GM12865 (cell line): ENCODE data around the gene NUP62.

Experiments
- DNase-seq: peaks from one replicate; pipeline ENCODE4 v3.0.0; 2010; ENCODE audit warnings: low read depth
- H3K4me3 ChIP-seq: 2 replicates; pipeline ENCODE4 v1.5.1; 2011; ENCODE audit warnings: mild to moderate bottlenecking, low read depth, low read length, control low read depth
- TF ChIP-seq, protein P1 (sequence below): IDR thresholded peaks from 2 replicates; pipeline ENCODE4 v1.5.1; 2011; ENCODE audit warnings: low read length, control low read depth, low read depth, inconsistent platforms; ENCODE audit not compliant: insufficient read depth; ENCODE audit errors: missing control alignments

The NUP62 gene

GRCh38 chr19:49938662-49939061, 9.4 kb upstream of the NUP62 start:
- no peak overlapping the region for H3K4me3 ChIP-seq
- no peak for DNase-seq
- TF ChIP-seq, protein P1, sequence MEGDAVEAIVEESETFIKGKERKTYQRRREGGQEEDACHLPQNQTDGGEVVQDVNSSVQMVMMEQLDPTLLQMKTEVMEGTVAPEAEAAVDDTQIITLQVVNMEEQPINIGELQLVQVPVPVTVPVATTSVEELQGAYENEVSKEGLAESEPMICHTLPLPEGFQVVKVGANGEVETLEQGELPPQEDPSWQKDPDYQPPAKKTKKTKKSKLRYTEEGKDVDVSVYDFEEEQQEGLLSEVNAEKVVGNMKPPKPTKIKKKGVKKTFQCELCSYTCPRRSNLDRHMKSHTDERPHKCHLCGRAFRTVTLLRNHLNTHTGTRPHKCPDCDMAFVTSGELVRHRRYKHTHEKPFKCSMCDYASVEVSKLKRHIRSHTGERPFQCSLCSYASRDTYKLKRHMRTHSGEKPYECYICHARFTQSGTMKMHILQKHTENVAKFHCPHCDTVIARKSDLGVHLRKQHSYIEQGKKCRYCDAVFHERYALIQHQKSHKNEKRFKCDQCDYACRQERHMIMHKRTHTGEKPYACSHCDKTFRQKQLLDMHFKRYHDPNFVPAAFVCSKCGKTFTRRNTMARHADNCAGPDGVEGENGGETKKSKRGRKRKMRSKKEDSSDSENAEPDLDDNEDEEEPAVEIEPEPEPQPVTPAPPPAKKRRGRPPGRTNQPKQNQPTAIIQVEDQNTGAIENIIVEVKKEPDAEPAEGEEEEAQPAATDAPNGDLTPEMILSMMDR, result no peak

DNA sequence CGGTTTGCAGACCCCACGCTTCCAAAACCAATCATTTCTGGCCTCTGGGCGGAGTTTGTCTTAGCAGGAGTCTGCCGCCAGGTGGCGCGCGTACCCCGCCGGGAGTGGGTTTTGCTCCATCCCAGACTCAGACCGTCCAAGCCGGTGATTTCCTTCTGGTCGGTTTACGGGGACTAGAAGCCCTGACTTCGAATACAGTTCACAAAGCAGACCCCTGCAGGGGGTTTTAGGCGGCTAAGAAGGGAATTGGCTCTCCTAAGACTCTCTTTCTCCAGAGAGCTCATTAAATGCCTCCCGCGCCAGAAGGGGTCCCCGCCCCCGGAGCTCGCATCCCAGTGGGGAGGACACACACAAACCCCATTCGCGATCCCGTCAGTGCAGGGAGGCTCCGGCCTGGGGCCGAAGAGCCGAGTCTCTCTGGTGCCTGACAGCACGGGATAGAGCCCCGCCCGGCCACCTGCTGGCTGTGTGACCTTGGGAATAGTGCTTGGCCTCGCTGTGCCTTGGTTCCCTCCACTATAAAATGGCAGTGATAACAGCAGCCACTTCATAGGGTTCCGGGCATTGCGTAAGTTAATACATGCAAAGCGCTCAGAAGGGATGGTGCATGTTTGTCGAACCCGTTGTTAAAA, 8.6 kb upstream of the NUP62 start:
- H3K4me3 ChIP-seq, result peak overlapping the region; percentile 11; the same call in 1 of the 2 replicates
- TF ChIP-seq, protein P1, result peak; percentile 95

DNA sequence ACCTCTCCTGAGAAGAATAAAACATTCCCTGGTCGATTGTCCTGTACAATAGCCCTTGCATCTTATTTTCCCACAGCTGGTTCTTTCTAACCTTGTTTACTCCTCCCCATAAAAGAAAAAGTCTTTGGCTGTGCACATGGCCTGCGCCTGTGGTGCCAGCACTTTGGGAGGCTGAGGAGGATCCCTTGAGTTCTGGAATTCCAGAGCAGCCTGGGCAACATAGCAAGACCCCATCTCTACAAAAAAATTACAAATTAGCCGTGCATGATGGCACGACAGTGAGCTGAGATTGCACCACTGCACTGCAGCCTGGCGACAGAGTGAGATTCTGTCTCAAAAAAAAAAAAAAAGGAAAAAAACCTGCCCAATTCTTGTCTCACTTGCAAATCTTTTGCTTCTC, 7.2 kb upstream of the NUP62 start:
- no peak for DNase-seq

More for the DNA sequence above, 8.6 kb upstream of the NUP62 start:
- peak; percentile 78 for DNase-seq

GRCh38 chr19:49933643-49934042, 4.3 kb upstream of the NUP62 start:
- TF ChIP-seq, protein P1, result no peak
- H3K4me3 ChIP-seq, result no peak overlapping the region
- no peak for DNase-seq

More for the DNA sequence above, 7.2 kb upstream of the NUP62 start:
- TF ChIP-seq, protein P1, result no peak
- H3K4me3 ChIP-seq, result no peak overlapping the region

- H3K4me3 ChIP-seq, result no peak overlapping the region
- no peak for DNase-seq
- TF ChIP-seq, protein P1, result no peak
Observed at GRCh38 chr19:49932731-49933131, 3.4 kb upstream of the NUP62 start.

DNA sequence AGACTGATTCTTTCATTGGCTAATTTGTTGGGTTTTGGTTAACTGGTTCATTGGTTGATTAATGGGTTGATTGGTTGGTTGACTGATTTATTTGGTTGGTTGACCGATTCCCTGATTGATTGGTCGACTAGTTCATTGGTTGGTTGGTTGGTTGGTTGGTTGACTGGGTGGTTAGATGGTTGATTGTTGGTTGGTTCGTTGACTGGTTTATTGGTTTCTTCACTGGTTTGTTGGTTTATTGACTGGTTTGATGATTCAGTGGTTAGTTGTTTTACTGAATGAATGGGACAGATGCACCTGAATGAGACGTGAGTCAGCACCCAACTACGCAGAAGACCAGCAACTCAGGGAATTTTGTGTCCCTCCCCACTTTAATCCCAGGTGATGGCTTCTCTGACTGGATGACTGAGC, 2.7 kb upstream of the NUP62 start:
- TF ChIP-seq, protein P1, result no peak
- DNase-seq, result no peak
- no peak overlapping the region for H3K4me3 ChIP-seq

DNA sequence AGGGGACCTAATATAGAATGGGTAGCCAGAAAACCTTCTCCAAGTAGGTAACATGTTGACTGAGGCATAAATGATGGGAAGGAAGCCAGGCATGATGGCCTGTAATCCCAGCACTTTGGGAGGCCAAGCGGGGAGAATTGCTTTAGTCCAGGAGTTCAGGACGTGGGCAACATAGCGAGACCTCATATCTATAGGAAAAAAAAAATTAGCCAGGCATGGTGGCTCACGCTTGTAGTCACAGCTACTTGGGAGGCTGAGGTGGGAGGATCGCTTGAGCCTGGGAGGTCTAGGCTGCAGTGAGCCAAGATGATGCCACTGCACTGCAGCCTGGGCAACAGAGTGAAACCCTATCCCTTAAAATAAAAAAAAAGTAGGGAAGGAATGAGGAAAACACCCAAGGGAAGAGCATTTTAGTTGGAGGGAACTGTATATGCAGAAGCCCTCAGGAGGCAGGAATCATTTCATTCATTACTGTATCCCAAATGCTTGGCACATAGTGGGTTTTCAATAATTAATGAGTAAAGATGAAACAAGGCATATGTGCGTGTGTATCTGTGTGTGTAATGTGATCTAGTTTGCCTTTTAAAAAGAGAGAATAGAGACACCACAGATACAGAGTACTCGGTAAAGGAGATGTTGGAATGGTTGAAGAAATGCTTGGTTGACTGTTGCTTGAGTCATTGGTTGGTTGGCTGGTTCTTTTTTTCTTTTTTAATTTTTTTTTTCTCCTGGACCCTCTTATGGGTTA, 2.2 kb upstream of the NUP62 start:
- TF ChIP-seq, protein P1, result no peak
- H3K4me3 ChIP-seq, result no peak overlapping the region
- DNase-seq, result no peak
